A549 (cell line): Measurements from ENCODE around the gene CTNNAL1. TPM values are rescaled to one million over a fixed set of nuclear protein-coding genes. Genes with fewer than 3 reads are reported as not detected.

ENCODE experiments used
- ATAC-seq, 2 experiments: fragments of 200-7000 bp in 1 of 2; fragments of >200 bp in 1 of 2; cut with Nextera tagmentation in 1 of 2; cut with Tn5 transposase in 1 of 2; 3 replicates each; pipeline versions ENCODE4 v1.8.0 to v1.9.1; 2018 to 2020; ENCODE audit warnings: mild to moderate bottlenecking in 1 of 2, moderate library complexity in 1 of 2
- CTCF ChIA-PET: fragments of 300-600 bp; sonication (Branson Sonifier 250); formaldehyde crosslinking; extraction: SDS; loops from one replicate; lab custom pipeline; 2021; ENCODE audit warnings: antibody characterized with exemption, inconsistent platforms; lab: Yijun Ruan, JAX
- POLR2A ChIA-PET: fragments of 350-600 bp; formaldehyde crosslinking; extraction: SDS; loops from one replicate; lab custom pipeline; 2021; ENCODE audit warnings: antibody characterized with exemption, inconsistent platforms; lab: Yijun Ruan, JAX
- DNase-seq, 2 experiments: peaks; one replicate each; pipeline versions ENCODE4 v3.0.0 to v3.0.0-alpha.2; 2011 to 2016; ENCODE audit warnings: low read depth in 1 of 2, low spot score in 1 of 2
- FAIRE-seq: peaks from 2 replicates; lab custom pipeline; 2011; peaks lifted over from hg19 to GRCh38; lab: Jason Lieb, UNC
- H3K27ac ChIP-seq, 2 experiments: fragments of >200 bp; sonication (Bioruptor Twin); formaldehyde crosslinking; 3 replicates each; pipeline ENCODE4 v1.5.1; 2016 to 2017
- H3K4me1 ChIP-seq: fragments of >200 bp; sonication (Bioruptor Twin); formaldehyde crosslinking; 3 replicates; pipeline ENCODE4 v1.6.1; 2016
- H3K4me2 ChIP-seq: fragments of >200 bp; sonication (Bioruptor Twin); formaldehyde crosslinking; 3 replicates; pipeline ENCODE4 v1.6.1; 2016
- H3K4me3 ChIP-seq: fragments of >200 bp; sonication (Bioruptor Twin); formaldehyde crosslinking; 3 replicates; pipeline ENCODE4 v1.5.1; 2016
- H3K9me3 ChIP-seq: fragments of >200 bp; sonication (Bioruptor Twin); formaldehyde crosslinking; 3 replicates; pipeline ENCODE4 v1.6.1; 2016
- EHF ChIP-seq: fragments of 250-450 bp; sonication (Bioruptor Pico); IDR thresholded peaks from 2 replicates; pipeline ENCODE4 v1.5.0; 2020; ENCODE audit warnings: mild to moderate bottlenecking
- EP300 ChIP-seq, 2 experiments: fragments of >200 bp; sonication (Bioruptor Twin); formaldehyde crosslinking; IDR thresholded peaks; 2 replicates in 1 of 2; 3 replicates in 1 of 2; pipeline ENCODE4 v1.6.1; 2016 to 2017
- FOSL2 ChIP-seq, 2 experiments: fragments of 450-650 bp in 1 of 2; fragments of >200 bp in 1 of 2; sonication (Bioruptor Twin) in 1 of 2; formaldehyde crosslinking; IDR thresholded peaks; 2 replicates each; pipeline versions ENCODE4 v1.5.0 to v1.6.1; 2016 to 2020; ENCODE audit warnings: mild to moderate bottlenecking in 1 of 2, moderate library complexity in 1 of 2
- FOXS1 ChIP-seq: fragments of 250-450 bp; sonication (Bioruptor Pico); IDR thresholded peaks from 2 replicates; pipeline ENCODE4 v1.5.0; 2020; ENCODE audit warnings: mild to moderate bottlenecking, moderate library complexity
- HMGXB4 ChIP-seq: fragments of 250-450 bp; sonication (Bioruptor Pico); IDR thresholded peaks from 2 replicates; pipeline ENCODE4 v1.5.0; 2021; ENCODE audit warnings: mild to moderate bottlenecking, moderate library complexity, borderline replicate concordance
- HOXA7 ChIP-seq: fragments of 250-450 bp; sonication (Bioruptor Pico); IDR thresholded peaks from 2 replicates; pipeline ENCODE4 v1.5.0; 2020; ENCODE audit warnings: mild to moderate bottlenecking, moderate library complexity
- HOXB13 ChIP-seq: fragments of 250-450 bp; sonication (Bioruptor Pico); IDR thresholded peaks from 2 replicates; pipeline ENCODE4 v1.5.0; 2020; ENCODE audit warnings: low read depth, mild to moderate bottlenecking, moderate library complexity
- JUN ChIP-seq, 2 experiments: fragments of >200 bp; sonication (Bioruptor Twin); formaldehyde crosslinking; IDR thresholded peaks; 2 replicates in 1 of 2; 3 replicates in 1 of 2; pipeline ENCODE4 v1.6.1; 2016 to 2017
- KDM1A ChIP-seq: fragments of 200-600 bp; sonication (generic); IDR thresholded peaks from 2 replicates; pipeline ENCODE4 v1.6.1; 2016; ENCODE audit warnings: low read depth, mild to moderate bottlenecking
- MAX ChIP-seq: IDR thresholded peaks from 2 replicates; pipeline ENCODE4 v1.6.1; 2012
- POLR2A ChIP-seq: IDR thresholded peaks from 2 replicates; pipeline ENCODE4 v1.6.1; 2012; ENCODE audit warnings: mild to moderate bottlenecking, low read length
- RCOR1 ChIP-seq: fragments of 150-350 bp; IDR thresholded peaks from 2 replicates; pipeline ENCODE4 v1.6.1; 2014; ENCODE audit warnings: antibody characterized with exemption, low read length, low read depth
- RNF2 ChIP-seq: fragments of 200-600 bp; sonication (generic); IDR thresholded peaks from 2 replicates; pipeline ENCODE4 v1.6.1; 2016; ENCODE audit warnings: low read depth, mild to moderate bottlenecking, antibody characterized with exemption, moderate library complexity, borderline replicate concordance
- SMC3 ChIP-seq: fragments of >200 bp; sonication (Bioruptor Twin); formaldehyde crosslinking; IDR thresholded peaks from 3 replicates; pipeline ENCODE4 v1.6.1; 2018; ENCODE audit warnings: inconsistent platforms
- ZFP36 ChIP-seq: fragments of 450-650 bp; IDR thresholded peaks from 2 replicates; pipeline ENCODE4 v1.6.1; 2014; ENCODE audit warnings: borderline replicate concordance; ENCODE audit not compliant: partially characterized antibody
- ZNF302 ChIP-seq: fragments of 250-450 bp; sonication (Bioruptor Pico); IDR thresholded peaks from 2 replicates; pipeline ENCODE4 v1.9.0; 2021; ENCODE audit warnings: inconsistent platforms, mild to moderate bottlenecking, moderate library complexity
- WGBS: methylation state at CpG from one replicate; pipeline ENCODE4 v1.1.6; 2017; ENCODE audit errors: missing lambda C conversion rate; 5-methylcytosine and 5-hydroxymethylcytosine counted together
- polyA plus RNA-seq, 4 experiments: library from polyadenylated mRNA; depleted of rRNA in 3 of 4; stranded (reverse); fragments of >200 nt; fragmentation: RNase III in 1 of 4; extraction: RNeasy Plus Mini Kit Qiagen cat#74134 plus additional on column Dnase treatment in 1 of 4; gene quantifications; 2 replicates in 3 of 4; 3 replicates in 1 of 4; pipeline ENCODE4 v1.2.3, GENCODE V29; 2011 to 2017
- TF ChIP-seq, protein P1 (sequence below): IDR thresholded peaks from 2 replicates; pipeline ENCODE4 v1.6.1; 2012
- TF ChIP-seq, protein P2 (sequence below): fragments of 250-450 bp; sonication (Bioruptor Pico); IDR thresholded peaks from 2 replicates; pipeline ENCODE4 v1.5.0; 2020; ENCODE audit warnings: low read depth, mild to moderate bottlenecking, moderate library complexity
- TF ChIP-seq, protein P3 (sequence below): IDR thresholded peaks from 2 replicates; pipeline ENCODE4 v1.6.1; 2012; ENCODE audit warnings: low read depth, borderline replicate concordance
- TF ChIP-seq, protein P4 (sequence below): fragments of 200-600 bp; sonication (generic); IDR thresholded peaks from 2 replicates; pipeline ENCODE4 v1.6.1; 2016; ENCODE audit warnings: antibody characterized with exemption, mild to moderate bottlenecking, moderate library complexity

CTNNAL1 gene
- polyA plus RNA-seq, 2 of the 4 experiments (the other 2 are of a cell fraction) = 43.8 to 63.6 TPM

- Histone ChIP-seq H3K4me1 (peaks cover 17% of the 10 kb centered on the region; the same call in 2 of the 3 replicates), H3K9me3 (no peaks in the 10 kb centered on the region), H3K27ac (no peak overlapping the region), H3K4me2 (no peak overlapping the region), H3K4me3 (no peak overlapping the region)
- CTCF ChIA-PET = interaction anchor here (1.1 kb wide), 1 partner anchor 57 kb away, joined by 4 read pairs; no protein-coding TSS in a partner anchor
- no peak for FAIRE-seq
- DNase-seq = no peak
- TF ChIP-seq EHF (no peak), HMGXB4 (CRISPR knock-in tag) (no peak), RNF2 (no peak), JUN (IDR thresholded peaks at IDR 0.05) (no peak), ZFP36 (no peak), ZNF302 (CRISPR knock-in tag) (no peak), EP300 (IDR thresholded peaks at IDR 0.05) (no peak), MAX (no peak), POLR2A (no peak), FOSL2 (IDR thresholded peaks at IDR 0.05) (no peak), FOSL2 (CRISPR knock-in tag; IDR thresholded peaks at IDR 0.05) (no peak), RCOR1 (no peak), SMC3 (no peak), FOXS1 (no peak), HOXB13 (CRISPR knock-in tag) (no peak), KDM1A (no peak), HOXA7 (no peak)
- TF ChIP-seq, protein P1, sequence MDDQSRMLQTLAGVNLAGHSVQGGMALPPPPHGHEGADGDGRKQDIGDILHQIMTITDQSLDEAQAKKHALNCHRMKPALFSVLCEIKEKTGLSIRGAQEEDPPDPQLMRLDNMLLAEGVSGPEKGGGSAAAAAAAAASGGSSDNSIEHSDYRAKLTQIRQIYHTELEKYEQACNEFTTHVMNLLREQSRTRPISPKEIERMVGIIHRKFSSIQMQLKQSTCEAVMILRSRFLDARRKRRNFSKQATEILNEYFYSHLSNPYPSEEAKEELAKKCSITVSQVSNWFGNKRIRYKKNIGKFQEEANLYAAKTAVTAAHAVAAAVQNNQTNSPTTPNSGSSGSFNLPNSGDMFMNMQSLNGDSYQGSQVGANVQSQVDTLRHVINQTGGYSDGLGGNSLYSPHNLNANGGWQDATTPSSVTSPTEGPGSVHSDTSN = no peak
- TF ChIP-seq, protein P2, sequence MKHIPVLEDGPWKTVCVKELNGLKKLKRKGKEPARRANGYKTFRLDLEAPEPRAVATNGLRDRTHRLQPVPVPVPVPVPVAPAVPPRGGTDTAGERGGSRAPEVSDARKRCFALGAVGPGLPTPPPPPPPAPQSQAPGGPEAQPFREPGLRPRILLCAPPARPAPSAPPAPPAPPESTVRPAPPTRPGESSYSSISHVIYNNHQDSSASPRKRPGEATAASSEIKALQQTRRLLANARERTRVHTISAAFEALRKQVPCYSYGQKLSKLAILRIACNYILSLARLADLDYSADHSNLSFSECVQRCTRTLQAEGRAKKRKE (CRISPR knock-in tag) = no peak
- TF ChIP-seq, protein P3, sequence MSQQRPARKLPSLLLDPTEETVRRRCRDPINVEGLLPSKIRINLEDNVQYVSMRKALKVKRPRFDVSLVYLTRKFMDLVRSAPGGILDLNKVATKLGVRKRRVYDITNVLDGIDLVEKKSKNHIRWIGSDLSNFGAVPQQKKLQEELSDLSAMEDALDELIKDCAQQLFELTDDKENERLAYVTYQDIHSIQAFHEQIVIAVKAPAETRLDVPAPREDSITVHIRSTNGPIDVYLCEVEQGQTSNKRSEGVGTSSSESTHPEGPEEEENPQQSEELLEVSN = no peak
- TF ChIP-seq, protein P4, sequence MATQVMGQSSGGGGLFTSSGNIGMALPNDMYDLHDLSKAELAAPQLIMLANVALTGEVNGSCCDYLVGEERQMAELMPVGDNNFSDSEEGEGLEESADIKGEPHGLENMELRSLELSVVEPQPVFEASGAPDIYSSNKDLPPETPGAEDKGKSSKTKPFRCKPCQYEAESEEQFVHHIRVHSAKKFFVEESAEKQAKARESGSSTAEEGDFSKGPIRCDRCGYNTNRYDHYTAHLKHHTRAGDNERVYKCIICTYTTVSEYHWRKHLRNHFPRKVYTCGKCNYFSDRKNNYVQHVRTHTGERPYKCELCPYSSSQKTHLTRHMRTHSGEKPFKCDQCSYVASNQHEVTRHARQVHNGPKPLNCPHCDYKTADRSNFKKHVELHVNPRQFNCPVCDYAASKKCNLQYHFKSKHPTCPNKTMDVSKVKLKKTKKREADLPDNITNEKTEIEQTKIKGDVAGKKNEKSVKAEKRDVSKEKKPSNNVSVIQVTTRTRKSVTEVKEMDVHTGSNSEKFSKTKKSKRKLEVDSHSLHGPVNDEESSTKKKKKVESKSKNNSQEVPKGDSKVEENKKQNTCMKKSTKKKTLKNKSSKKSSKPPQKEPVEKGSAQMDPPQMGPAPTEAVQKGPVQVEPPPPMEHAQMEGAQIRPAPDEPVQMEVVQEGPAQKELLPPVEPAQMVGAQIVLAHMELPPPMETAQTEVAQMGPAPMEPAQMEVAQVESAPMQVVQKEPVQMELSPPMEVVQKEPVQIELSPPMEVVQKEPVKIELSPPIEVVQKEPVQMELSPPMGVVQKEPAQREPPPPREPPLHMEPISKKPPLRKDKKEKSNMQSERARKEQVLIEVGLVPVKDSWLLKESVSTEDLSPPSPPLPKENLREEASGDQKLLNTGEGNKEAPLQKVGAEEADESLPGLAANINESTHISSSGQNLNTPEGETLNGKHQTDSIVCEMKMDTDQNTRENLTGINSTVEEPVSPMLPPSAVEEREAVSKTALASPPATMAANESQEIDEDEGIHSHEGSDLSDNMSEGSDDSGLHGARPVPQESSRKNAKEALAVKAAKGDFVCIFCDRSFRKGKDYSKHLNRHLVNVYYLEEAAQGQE = no peak
- no peak for ATAC-seq
- POLR2A ChIA-PET = no interaction called here
- 82% methylated on average over 7 of the region's 7 CpGs for whole genome bisulfite sequencing
These were observed 37.1 kb upstream of the CTNNAL1 start for GRCh38 chr9:109050444-109050843.
